GM10847 (cell line): ENCODE measurements around the gene PROM2.

Experiments used
- POLR2A ChIP-seq: IDR thresholded peaks from 2 replicates; pipeline ENCODE4 v1.6.1; 2011; ENCODE audit not compliant: insufficient read length; ENCODE audit errors: extremely low read depth

PROM2 gene

DNA sequence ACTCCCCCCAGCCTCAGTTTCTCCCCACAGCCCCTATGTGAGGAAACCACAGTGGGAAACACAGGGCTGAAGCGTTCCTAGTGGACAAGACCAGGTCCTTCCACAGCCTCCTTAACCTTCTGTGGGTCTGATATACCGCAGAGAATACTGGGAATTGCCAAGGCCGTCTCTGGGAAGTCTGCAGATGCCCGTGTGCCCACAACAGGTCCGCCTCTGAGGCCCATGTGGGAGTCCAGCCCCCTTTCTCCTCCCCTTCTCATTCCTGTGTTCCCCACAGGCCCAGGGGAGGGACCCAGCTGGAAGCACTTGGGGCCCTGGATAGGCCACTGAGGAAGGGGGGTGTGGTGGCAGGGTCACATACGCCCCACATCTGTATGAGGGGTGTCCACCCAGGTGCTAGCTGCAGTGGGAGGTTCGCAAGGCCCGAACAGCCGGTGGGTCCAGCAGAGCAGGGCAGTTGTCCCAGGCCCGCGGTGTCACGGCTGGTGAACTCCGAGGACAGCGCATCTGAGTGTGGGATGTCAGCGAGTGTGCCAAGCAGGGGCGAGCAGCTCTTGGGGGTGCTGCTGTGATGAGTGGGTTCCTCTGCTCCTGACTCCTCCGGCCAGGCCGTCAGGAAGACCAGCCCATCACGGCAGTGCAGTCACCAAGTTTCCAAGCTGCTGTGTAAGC is 20.5 kb downstream of the PROM2 start:
- TF ChIP-seq POLR2A = no peak

DNA sequence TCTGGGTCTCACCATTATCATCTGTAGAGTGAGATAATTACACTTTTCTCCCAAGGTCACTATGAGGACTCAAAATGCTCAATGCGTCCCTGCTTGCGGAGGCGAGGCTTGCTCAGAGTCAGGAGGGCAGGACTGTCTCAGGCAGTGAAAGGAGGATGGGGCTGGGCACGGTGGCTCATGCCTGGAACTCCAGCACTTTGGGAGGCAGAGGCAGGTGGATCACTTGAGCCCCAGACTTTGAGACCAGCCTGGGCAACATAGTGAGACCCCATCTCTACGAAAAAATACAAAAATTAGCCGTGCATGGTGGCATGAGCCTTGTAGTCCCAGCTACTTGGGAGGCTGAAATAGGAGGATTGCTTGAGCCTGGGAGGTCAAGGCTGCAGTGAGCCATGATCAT is 21.1 kb downstream of the PROM2 start:
- no peak for TF ChIP-seq POLR2A

DNA sequence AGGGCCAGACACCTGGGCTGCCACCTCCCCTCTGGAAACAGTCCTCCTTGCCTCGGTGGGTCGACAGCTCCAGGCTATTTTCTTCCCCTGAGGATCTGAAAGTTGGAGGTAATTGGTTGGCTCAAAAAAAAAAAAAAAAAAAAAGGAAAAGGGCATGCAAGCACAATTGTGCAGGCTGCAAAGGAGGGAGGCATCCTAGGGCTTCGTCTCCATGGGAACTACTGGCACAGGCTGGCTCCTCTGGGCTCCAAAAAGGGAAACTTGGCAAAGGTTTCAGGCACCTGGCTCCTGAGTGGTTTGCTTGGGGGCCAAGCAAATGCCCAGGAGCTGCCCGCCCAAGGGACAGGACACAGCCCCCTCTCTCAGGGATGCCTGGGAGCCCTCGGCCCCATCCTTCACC is 21.8 kb downstream of the PROM2 start:
- no peak for TF ChIP-seq POLR2A

DNA sequence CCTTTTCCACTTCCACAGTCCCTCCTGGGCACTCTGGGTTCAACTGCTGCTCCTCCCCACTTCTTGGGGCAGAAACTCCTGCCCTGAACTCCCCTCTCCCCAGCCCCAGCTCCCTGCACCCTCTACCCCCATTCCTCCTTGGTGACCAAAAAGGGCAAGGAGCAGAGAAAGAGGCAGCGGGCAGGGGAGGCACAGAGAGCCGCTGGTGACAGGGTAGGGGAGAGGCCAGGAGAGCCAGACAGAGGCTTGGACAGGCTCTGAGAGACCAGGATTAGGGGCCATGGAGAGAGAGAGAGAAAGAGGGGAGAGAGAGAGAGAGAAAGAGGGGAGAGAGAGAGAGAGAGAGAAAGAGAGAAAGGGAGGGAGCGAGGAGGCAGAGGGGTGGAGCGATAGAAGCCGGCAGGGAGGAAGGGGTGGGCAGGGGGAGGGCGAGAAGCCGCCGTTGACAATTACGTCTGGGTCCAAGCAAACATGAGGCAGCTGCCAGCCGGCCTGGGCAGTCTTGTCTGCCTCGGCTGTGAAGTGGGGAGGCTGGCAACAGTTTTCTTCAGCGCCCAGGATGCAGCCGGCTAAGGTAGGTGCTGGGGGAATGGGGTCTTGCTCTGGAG is 22.7 kb downstream of the PROM2 start, which contains the start of gene KCNIP3:
Gene KCNIP3 (plus strand): TSS at position 468 of the 608 bp plus-strand sequence. CDS start 92 bp downstream, at position 560.
- no peak for TF ChIP-seq POLR2A

DNA sequence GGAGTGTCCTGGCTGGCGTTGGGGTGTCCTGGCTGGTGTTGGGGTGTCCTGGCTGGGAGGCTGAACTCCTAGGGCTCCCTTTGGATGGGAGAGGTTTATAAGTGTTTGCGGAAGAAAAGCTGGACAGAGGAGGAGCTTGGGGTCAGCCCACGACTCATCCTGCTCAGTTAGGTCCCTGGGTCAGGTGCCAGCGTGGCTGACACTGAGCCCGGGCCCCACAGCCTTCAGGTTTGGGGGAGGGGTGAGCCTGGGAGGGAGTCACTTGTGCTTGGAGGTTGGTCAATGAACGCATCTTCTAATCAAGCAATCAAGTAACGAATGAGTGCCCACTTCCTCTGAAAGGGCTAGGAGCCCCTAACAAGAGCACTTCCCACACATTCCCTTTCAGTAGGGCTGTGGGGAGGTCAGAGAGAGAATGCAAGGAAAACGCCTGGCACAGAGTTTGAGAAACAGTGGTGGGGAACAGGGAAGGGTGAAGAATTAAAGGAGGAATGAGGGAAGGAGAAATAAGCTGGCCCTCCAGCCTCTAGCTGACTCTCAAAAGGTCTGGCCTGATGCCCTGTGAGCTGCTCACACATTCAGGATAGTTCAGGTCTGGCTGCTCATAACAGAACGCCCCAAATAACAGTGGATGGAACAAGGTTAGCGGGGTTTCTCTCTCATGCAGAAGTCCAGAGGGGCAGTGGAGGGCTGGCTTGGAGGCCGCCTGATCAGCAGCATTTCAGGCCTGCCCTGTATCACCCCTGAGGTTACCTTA is 23.6 kb downstream of the PROM2 start:
- no peak for TF ChIP-seq POLR2A

DNA sequence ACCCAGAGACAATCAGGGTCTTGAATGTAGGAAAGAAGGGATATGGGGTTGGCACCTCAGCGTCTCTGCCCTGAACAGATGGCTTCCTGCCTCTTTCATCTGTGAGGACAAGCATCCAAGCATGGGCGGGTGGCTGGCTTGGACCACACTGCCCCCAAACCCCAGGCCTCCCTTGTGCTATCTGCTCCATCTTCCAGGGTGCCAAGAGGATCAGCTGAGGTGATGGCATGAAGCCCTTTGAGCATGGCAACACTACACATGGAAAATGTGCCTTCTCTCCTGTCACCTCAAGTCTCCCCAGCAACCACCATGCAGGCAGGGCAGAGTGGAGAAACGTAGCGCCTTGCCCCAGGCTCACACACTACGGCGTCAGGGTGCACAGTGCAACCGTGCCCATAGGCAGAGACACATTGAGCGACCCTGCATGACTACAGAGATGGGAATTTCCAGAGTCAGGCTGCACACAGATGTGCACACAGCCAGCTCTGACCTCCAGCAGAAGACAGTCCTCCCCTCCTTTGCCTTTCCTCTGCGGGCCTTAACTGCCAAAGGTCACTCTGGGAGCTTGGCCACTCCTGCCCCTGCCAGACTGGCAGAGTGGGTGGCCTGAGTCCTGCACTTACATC is 24.4 kb downstream of the PROM2 start:
- no peak for TF ChIP-seq POLR2A

DNA sequence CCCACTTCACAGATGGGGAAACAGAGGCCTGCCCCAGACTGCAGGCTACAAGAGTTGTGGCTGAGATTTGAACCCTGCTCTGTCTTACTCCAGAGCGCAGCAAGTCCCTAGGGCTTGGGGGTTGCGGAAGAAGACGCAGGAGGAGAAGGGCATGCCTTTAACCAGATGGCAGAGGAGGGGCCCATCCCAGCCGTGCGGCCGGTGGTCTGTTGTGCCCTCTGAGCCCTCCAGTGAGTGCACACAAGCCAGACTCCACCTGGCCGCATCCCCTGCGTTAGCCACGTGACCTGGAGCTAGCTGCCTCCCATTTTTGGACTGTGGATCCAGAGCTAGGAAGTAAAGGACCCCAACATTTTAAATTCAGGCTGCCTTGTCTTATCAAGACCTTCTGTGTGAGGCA is 25.7 kb downstream of the PROM2 start:
- no peak for TF ChIP-seq POLR2A

DNA sequence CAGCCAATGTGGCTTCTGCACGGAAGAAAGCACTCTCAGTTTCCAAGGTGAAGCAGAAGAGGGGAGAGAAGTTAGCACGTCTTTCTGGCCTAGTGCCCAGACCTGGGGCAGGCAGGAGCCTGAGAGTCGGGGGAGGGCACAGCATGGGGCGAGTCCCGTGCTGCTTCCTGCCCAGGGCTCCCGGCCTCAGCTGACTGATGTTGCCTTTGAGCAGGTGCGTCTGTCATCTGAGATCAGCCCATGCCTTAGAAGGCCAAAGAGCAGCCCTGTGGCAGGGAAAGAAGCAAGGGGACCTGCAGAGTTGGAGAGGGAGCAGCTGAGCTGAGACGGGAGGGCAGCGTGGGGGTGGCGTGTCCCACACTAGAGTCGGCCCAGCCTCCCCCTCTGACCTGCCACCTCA is 26.2 kb downstream of the PROM2 start:
- no peak for TF ChIP-seq POLR2A

DNA sequence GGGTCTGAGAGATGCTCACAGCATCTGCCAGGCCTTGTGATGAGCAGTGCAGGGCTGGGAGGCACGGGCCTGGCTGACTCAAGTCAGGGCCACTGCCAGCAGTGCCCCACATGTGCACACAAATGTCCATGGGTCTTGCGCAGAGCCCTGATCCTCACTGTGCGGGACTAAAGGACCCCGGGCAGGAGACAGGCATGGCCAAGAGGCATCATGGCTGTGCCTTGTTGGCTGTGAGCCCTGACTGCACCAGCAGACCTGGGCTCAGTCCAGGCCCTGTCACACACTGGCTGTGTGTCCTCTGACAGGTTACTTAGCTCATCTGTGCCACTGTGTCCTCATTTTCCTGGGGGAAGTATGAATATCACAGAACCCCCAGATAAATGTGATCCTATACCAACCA is 26.9 kb downstream of the PROM2 start:
- TF ChIP-seq POLR2A = no peak

DNA sequence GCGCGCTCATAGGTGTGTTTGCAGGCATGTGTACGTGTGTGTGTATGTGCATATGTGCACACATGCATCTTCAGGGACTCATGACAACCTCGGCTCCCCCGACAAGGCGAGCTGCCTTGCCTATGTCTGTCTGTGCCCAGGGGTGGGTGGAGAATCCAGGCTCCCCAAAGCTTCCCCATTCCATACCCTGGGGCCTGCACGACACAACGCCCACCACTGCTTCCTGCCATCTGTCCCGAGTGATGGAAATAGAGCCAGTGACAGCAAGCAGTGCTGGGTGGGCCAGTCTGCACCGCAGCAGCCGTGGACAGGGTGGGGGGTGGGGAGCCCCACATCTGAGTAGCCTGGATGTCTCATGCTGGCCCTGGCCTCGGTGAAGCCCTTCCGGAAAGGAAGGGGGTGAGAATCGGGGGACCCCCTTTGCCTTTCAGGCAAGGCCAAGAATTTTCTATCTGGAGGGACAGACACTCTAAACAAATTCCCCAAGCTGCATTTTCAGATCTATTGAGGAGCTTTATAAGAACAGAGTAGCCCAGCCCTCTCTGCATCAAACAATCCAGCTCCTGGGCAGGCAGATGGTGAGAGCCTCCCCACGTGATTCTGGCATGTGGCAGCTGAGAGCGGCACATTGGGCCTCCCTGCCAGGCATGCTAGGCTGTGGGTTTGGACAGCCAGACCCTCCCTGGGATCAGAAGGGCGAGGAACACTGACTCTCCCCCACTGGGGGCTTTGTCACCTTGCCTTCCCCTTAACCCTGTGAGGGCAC is 27.8 kb downstream of the PROM2 start:
- no peak for TF ChIP-seq POLR2A

DNA sequence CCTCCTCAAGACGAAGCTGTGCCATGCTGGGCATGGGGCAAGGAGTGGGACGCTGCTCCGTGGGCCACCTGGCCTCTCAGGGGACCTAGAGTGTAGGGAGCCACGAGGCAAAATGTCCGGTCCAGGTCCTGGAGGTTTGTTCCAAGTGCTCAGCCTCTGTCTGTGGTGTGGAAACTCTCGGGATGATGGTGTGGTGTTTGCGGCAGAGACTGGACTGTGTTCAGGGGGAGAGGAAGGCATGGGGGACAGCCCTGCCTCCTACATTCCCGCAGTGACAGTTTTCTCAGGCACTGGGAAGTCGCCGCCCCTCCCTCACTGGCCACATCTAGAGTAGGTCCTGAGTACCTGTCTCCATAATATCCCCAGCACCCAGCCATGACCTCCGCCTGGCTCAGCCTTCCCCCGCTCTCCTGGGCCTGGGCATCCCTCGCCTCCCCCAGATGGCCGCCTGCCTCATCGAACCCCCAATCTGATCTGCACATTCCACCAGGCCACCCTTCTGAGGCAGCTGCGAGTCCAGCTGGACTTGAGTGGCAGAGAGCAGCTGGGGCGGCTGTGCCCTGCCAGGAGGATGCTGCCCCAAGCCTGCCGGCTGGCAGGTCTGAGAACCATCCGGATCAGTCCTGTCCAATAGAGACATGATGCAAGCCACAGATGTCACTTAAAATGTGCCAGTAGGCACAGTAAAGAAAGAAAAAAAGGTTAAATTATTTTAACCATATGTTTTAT is 29.1 kb downstream of the PROM2 start:
- no peak for TF ChIP-seq POLR2A

DNA sequence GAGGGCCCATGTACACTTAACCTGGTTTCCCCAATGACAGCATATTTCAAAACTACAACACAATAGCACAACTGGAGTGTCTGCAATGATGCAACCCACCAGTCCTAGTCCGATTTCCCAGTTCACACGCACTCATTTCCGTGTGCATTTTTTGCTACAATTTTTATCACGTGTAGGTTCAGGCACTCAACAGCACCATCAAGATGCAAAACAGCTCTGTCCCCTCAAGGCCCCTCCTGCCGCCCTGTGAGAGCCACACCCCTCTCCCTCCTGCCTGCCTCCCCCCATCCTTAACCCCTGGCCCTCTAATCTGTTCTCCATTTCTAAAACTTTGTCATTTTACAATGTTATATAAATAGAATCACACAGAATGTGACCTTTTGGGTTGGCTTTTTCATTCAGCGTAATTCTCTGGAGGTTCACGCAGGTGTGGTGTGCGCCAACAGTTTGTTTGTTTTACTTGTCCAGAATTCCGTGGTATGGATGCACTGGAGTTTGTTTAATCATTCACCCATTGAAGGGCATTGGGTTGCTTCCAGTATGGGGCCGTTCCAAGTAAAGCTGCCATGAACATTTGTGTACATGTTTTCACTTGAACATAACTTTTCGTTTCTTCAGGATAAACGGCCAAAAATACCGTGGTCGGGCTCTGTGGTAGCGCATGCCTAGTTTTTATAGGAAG is 31.3 kb downstream of the PROM2 start:
- no peak for TF ChIP-seq POLR2A

DNA sequence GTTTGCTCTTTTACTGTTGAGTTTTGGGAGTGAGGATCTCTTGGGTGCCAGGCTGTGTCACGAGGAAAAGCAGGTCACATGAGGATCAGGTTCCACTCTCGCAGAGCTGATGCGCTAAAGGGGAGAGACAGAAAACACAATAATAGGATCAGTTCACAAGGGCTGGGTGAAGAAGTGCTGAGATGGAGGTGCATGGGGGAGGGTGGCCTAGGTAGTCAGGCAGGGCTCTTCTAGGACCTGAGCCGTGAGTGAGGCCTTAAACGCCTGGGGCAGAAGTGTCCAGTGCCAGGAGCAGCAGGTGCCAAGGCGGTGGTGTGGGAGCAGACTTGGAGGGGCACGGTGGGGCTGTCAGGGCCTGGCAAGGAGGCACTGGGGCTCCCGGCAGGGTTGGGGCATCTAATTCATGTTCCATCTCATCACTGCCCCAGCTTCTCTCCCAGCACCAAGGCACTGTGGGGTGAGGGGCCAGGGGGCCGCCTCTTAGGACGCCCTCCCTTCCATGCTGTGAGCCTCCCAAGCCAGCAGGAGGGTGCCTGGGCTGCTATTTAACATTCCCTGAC is 32.2 kb downstream of the PROM2 start:
- no peak for TF ChIP-seq POLR2A

DNA sequence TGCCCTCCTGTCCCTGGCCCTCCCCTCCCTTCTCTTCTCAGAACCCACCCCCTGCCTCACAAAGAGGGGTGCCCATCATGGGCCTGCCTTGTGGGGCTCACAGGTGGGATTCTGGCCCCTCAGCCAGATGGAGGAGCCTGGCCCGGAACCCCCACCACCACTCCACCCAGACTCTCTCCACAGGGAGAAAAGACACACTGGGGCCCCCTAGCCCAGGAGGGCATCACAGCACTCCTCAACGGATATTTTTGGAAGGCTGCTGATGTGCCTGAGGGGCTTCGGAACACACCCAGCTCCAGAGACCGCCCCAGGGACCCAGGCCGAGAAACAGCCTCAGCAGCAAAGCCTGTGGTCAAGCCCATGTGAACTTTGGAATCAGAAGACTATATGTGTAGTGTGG is 32.8 kb downstream of the PROM2 start:
- no peak for TF ChIP-seq POLR2A
